Spleen (tissue), 7 donors: ENCODE data around the gene DAB1.

Experiments used
- POLR2AphosphoS5 ChIP-seq, 3 donors: sonication (generic); formaldehyde crosslinking; IDR thresholded peaks; one replicate each; pipeline ENCODE4 v1.5.1; 2017; ENCODE audit warnings: antibody characterized with exemption in 3 of 3
- TF ChIP-seq, protein P1 (sequence below), 11 experiments: fragments of 200-600 bp in 7 of 11; fragments of 450-650 bp in 4 of 11; sonication (generic) in 4 of 11; IDR thresholded peaks in 8 of 11; conservative IDR thresholded peaks in 3 of 11; 1 replicate in 7 of 11; 2 replicates in 4 of 11; pipeline versions ENCODE4 v1.4.0 to v1.8.0; 2016 to 2021; ENCODE audit warnings: antibody characterized with exemption in 11 of 11, inconsistent platforms in 4 of 11, mild to moderate bottlenecking in 1 of 11
- donor health status: DM: no; HTN: no; CAD: no; lungs with moderate emphysema.
- donor health status: DM: no; HTN: no; CAD: no.
- donor health status: DM: no; HTN: no; CAD: no.

DNA sequence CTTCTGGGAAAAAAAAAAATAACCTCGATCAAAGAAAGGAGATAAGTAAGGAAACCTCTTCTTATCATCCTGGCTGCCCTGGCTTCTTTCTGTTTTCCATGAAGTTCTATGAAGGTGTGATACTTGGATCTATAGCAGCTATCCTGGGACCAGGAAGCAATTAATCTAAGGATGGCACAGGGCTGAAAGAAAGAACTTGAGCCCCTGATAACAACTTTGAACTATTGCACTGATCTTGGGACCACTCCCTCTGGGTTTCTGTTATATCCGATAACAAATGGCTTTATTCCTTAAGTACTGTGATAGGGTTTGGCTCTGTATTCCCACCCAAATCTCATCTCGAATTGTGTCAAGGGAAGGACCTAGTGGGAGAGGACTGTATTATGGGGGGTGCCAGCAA is 104.1 kb downstream of the DAB1 start:
- TF ChIP-seq, protein P1, sequence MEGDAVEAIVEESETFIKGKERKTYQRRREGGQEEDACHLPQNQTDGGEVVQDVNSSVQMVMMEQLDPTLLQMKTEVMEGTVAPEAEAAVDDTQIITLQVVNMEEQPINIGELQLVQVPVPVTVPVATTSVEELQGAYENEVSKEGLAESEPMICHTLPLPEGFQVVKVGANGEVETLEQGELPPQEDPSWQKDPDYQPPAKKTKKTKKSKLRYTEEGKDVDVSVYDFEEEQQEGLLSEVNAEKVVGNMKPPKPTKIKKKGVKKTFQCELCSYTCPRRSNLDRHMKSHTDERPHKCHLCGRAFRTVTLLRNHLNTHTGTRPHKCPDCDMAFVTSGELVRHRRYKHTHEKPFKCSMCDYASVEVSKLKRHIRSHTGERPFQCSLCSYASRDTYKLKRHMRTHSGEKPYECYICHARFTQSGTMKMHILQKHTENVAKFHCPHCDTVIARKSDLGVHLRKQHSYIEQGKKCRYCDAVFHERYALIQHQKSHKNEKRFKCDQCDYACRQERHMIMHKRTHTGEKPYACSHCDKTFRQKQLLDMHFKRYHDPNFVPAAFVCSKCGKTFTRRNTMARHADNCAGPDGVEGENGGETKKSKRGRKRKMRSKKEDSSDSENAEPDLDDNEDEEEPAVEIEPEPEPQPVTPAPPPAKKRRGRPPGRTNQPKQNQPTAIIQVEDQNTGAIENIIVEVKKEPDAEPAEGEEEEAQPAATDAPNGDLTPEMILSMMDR (IDR thresholded peaks at IDR 0.05 in 8 of 11, conservative IDR thresholded peaks at IDR 0.05 in 3 of 11): no peak
- TF ChIP-seq POLR2AphosphoS5 (IDR thresholded peaks at IDR 0.05): no peak
